Cardiac muscle cell (in vitro differentiated cells and primary cell): ENCODE measurements around the gene MMP8. TPM values are rescaled to one million over a fixed set of nuclear protein-coding genes. Genes with fewer than 3 reads are reported as not detected.

Experiments used
- DNase-seq, 2 donors: peaks; one replicate each; pipeline versions ENCODE4 v3.0.0 to v3.0.0-alpha.2; 2010 to 2017; ENCODE audit warnings: low read depth in 1 of 2, low spot score in 1 of 2
- H3K27ac ChIP-seq: fragments of 200-600 bp; sonication (generic); 2 replicates; pipeline ENCODE4 v1.5.1; 2016
- H3K27me3 ChIP-seq: fragments of 200-600 bp; sonication (generic); 2 replicates; pipeline ENCODE4 v1.6.0; 2016; ENCODE audit warnings: control low read depth
- H3K36me3 ChIP-seq: fragments of 200-600 bp; sonication (generic); 2 replicates; pipeline ENCODE4 v1.5.1; 2016; ENCODE audit warnings: control low read depth
- H3K4me1 ChIP-seq: fragments of 200-600 bp; sonication (generic); 2 replicates; pipeline ENCODE4 v1.8.1; 2017; ENCODE audit warnings: low read depth, mild to moderate bottlenecking, mixed run types
- H3K4me3 ChIP-seq: fragments of 200-600 bp; sonication (generic); 2 replicates; pipeline ENCODE4 v1.5.1; 2016; ENCODE audit warnings: mild to moderate bottlenecking
- H3K9me3 ChIP-seq: fragments of 200-600 bp; sonication (generic); 2 replicates; pipeline ENCODE4 v1.5.1; 2017; ENCODE audit warnings: low read depth, mild to moderate bottlenecking, control low read depth
- polyA plus RNA-seq: library from polyadenylated mRNA; unstranded; fragments of >200 nt; fragmentation: Nextera tagmentation; extraction: Ambion mirVana; gene quantifications from 2 replicates; pipeline ENCODE4 v1.2.1, GENCODE V29; 2016
- total RNA-seq: library from RNA; depleted of rRNA; stranded (reverse); fragments of >200 nt; gene quantifications from 2 replicates; pipeline ENCODE4 v1.2.3, GENCODE V29; 2016
- TF ChIP-seq, protein P1 (sequence below): IDR thresholded peaks from 2 replicates; pipeline ENCODE4 v1.5.1; 2012; ENCODE audit warnings: low read depth, mild to moderate bottlenecking, low read length

MMP8 gene
- total and polyA plus RNA-seq, 2 experiments from 2014 or later, result not detected

DNA sequence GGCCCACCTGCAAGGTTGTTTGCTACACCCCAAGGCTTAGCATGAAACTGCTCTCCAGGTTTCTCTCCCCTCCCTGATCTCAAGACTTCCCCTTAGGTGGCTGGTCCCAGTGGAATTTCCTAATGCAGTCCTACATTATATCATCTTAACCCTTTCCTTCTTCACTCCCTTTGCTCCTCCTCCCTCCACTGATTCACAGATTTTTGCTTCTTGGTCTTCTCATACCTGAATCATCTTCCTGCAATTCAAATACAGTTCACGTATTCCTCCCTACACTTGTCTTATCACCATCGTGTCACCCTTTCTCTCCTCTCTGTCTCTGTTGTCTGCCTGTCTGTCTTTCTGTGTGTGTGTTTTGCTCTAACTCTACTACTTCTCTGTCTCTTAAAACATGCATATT, 38.7 kb upstream of the MMP8 start:
- TF ChIP-seq, protein P1, sequence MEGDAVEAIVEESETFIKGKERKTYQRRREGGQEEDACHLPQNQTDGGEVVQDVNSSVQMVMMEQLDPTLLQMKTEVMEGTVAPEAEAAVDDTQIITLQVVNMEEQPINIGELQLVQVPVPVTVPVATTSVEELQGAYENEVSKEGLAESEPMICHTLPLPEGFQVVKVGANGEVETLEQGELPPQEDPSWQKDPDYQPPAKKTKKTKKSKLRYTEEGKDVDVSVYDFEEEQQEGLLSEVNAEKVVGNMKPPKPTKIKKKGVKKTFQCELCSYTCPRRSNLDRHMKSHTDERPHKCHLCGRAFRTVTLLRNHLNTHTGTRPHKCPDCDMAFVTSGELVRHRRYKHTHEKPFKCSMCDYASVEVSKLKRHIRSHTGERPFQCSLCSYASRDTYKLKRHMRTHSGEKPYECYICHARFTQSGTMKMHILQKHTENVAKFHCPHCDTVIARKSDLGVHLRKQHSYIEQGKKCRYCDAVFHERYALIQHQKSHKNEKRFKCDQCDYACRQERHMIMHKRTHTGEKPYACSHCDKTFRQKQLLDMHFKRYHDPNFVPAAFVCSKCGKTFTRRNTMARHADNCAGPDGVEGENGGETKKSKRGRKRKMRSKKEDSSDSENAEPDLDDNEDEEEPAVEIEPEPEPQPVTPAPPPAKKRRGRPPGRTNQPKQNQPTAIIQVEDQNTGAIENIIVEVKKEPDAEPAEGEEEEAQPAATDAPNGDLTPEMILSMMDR, result no peak
- Histone ChIP-seq H3K4me3 (no peak overlapping the region), H3K27me3 (no peaks in the 10 kb centered on the region), H3K27ac (no peak overlapping the region), H3K36me3 (no peaks in the 10 kb centered on the region), H3K9me3 (no peaks in the 10 kb centered on the region), H3K4me1 (peaks cover 4% of the 10 kb centered on the region)
- no peak for DNase-seq

DNA sequence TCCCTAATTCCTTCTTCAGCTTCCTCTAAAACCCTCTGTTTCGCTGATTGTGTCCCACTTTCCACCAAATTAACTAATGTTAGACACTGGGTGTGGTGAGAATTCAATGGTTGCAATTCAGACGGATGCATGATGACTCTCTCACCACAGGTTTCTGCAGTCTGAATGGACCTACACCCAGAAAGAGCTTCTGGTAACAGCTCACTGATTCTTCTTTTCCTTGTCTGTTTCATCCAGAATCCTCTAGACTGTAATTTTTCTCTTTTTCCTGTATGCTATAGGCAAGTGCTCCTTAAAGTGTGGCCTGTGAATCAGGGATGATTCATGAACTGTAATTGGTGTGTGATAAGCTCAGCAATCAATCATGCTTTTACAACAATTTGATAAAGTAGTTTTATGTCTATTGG, 37.6 kb upstream of the MMP8 start:
- Histone ChIP-seq H3K9me3 (no peaks in the 10 kb centered on the region), H3K36me3 (no peaks in the 10 kb centered on the region), H3K27me3 (no peaks in the 10 kb centered on the region), H3K27ac (peak overlapping the region; percentile 64), H3K4me1 (peaks cover 4% of the 10 kb centered on the region), H3K4me3 (no peak overlapping the region)
- DNase-seq, result no peak
- TF ChIP-seq, protein P1, result no peak

DNA sequence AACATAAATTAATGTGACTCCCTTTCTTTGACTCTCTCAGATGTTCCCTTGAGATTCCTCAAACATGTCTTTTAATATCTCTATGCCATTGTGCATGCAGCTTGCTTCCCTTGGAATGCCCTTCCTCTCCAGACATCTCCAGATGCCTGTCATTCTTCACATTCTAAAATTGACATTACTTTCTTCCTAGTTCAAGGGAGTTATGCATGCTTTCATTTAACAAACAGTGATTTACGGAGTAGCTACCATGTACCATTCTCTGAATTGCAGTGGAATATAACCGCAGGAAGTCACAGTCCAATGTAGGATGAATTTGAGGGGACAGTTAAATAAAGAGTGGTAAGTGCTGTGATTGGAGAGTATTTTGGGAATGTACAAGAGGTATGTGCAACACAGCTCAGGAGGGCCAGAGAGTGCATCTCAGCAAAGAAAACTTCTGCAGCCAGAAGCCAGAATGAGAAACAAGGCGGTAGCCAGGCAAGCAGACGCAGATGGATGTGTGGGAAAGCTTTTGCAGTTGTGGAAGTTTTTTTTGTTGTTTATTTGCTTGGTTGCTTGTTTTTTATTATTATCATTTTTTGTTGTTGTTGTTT, 37.0 kb upstream of the MMP8 start:
- DNase-seq, result peak in 1 of 2 donors; percentile 23
- H3K4me1 ChIP-seq, result peaks cover 4% of the 10 kb centered on the region
- no peaks in the 10 kb centered on the region for H3K36me3 ChIP-seq
- H3K4me3 ChIP-seq, result no peak overlapping the region
- H3K9me3 ChIP-seq, result no peaks in the 10 kb centered on the region
- peak overlapping the region; percentile 64 for H3K27ac ChIP-seq
- TF ChIP-seq, protein P1, result no peak
- no peaks in the 10 kb centered on the region for H3K27me3 ChIP-seq

DNA sequence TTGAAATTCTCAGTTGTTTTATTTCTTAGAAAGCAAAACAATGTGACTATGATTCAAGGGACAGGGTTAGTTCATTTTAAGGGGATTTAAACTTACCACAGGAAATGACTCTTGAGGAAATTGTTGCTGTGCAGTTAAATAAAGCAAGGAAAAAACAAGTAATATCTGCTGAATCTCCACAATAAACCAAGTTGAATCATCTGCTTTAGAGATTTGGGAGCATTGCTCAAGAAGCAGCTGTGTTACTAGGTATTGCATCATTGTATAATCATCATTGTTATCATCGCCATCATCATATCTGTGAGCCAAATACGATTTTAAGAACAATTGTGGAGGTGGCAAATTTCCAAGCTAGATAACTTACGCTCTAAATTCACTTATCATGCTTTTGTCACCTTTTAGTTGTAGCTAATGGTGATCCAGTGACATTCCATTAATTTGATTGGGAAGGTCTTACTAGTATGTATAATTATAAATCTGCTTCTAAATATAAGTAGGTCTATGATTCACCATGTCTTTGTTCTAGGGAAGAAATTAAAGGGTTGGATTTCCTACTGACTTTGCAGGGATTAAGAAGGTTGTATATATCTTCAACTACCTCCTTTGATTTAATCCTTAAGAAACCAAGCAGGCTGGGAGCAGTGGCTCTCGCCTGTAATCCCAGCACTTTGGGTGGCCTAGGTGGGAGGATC, 35.7 kb upstream of the MMP8 start:
- H3K9me3 ChIP-seq, result no peaks in the 10 kb centered on the region
- DNase-seq, result peak in 1 of 2 donors; percentile 83
- H3K27ac ChIP-seq, result no peak overlapping the region
- no peaks in the 10 kb centered on the region for H3K36me3 ChIP-seq
- H3K4me3 ChIP-seq, result no peak overlapping the region
- TF ChIP-seq, protein P1, result no peak
- H3K4me1 ChIP-seq, result peaks cover 4% of the 10 kb centered on the region
- H3K27me3 ChIP-seq, result no peaks in the 10 kb centered on the region

DNA sequence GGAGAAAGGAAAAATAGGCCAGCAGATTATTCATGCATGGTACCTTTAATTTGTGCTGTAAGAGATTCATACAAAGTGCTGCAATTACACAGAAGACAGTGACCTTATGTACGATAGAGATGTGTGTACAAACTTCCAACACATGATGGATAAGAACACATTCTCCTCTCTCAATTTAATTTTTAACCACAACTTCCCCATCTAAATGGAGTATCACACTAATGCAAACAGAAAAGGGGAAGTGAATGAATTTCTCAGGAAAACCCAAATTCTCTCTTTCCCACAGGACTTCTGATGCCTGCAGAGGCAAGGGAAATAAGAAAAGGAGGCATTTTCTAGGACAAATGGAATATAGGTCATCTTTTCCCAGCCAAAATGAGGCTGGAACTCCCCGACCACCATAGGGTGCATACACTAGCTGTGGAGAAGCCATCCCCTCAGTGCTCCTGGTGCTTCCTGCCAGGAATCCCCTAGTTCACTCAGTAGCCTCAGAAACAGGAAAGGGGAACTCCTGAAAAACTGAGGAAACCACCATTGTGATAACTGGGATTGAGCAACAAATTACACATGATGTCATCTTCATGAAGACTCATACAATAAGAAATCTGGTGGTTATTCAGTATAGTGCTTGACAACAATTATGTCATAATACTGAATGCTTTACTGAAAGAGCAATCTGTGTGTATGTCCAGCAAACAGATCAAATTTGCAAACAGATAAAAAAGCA, 33.2 kb upstream of the MMP8 start:
- Histone ChIP-seq H3K4me1 (peaks cover 4% of the 10 kb centered on the region), H3K36me3 (no peaks in the 10 kb centered on the region), H3K27me3 (no peaks in the 10 kb centered on the region), H3K9me3 (no peaks in the 10 kb centered on the region), H3K4me3 (no peak overlapping the region), H3K27ac (no peak overlapping the region)
- TF ChIP-seq, protein P1, result no peak
- peak in 1 of 2 donors; percentile 82 for DNase-seq
